ENCODE measurements around the gene FAM131B.

FAM131B gene

DNA sequence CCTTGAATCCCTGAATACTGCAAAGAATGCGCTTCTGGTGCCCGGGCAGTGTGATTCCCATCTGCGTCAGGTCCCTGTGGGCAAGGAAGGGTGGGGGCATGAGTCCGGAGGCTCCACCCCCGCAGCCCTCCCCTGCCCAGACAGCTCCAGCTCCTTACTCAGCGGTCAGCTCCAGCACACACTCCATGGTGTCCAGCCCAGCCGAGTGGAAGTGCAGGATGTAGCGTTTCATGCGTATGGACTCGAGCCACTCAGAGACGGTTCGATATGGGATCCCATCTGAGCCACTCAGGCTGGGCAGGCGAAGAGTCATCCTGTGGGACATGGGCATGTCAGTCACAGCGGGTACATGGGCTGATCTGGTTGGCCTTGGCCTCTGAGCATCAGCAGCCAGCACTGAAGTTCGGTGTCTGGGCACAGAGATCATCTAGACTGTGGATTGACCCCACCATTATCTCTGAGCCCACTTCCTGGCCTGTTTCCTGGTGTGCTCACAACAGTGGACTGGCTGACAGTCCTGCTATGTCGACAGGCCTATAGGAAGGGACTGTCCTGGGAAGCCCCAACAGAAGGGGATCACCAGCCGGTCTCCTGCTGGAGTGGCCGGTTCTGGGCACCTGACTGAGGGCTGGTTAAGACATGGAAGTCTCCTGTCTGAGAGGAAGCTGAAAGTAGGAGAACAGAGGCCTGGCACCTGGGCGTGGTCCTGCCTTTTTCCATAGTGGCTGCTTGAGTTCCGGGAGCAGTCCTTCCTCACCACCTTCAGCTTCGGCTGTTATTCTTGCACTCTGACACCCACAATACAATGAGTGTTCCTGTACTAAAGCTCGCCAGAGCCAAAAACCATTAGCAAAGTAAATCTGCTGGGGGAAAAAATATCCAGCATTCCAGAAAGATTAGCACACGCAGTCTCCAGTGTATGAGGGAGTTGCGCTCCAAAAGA lies 29.2 kb upstream of the FAM131B start:
- no peak for DNase-seq
- Histone ChIP-seq H4K20me1 (ENCODE audit: insufficient read depth, low read length) (no peaks in the 10 kb centered on the region), H3K9me2 (replicated peaks; ENCODE audit: insufficient read depth, low read length) (no peaks in the 10 kb centered on the region), H2AFZ (ENCODE audit: low read length) (no peak overlapping the region), H3K9ac (ENCODE audit: low read length) (no peak overlapping the region), H3K4me1 (ENCODE audit: low read length) (no peaks in the 10 kb centered on the region), H3K27ac (ENCODE audit: low read length) (no peak overlapping the region), H3K79me2 (ENCODE audit: low read length) (no peaks in the 10 kb centered on the region), H3K36me3 (replicated peaks; ENCODE audit: insufficient read depth, low read length) (no peaks in the 10 kb centered on the region), H3F3A (ENCODE audit: insufficient read depth, low read length) (no peaks in the 10 kb centered on the region), H3K4me3 (ENCODE audit: low read length) (no peak overlapping the region), H3K27me3 (replicated peaks; ENCODE audit: insufficient read depth, low read length) (no peaks in the 10 kb centered on the region), H3K9me3 (replicated peaks; ENCODE audit: insufficient read depth, low read length) (no peaks in the 10 kb centered on the region), H3K4me2 (ENCODE audit: low read depth, low read length) (no peak overlapping the region)
- TF ChIP-seq EZH2 (optimal IDR thresholded peaks at IDR 0.05; ENCODE audit: low read depth, low read length) (no peak), EZH2phosphoT487 (IDR thresholded peaks at IDR 0.05; ENCODE audit: low read length) (no peak)
- TF ChIP-seq, protein P1, sequence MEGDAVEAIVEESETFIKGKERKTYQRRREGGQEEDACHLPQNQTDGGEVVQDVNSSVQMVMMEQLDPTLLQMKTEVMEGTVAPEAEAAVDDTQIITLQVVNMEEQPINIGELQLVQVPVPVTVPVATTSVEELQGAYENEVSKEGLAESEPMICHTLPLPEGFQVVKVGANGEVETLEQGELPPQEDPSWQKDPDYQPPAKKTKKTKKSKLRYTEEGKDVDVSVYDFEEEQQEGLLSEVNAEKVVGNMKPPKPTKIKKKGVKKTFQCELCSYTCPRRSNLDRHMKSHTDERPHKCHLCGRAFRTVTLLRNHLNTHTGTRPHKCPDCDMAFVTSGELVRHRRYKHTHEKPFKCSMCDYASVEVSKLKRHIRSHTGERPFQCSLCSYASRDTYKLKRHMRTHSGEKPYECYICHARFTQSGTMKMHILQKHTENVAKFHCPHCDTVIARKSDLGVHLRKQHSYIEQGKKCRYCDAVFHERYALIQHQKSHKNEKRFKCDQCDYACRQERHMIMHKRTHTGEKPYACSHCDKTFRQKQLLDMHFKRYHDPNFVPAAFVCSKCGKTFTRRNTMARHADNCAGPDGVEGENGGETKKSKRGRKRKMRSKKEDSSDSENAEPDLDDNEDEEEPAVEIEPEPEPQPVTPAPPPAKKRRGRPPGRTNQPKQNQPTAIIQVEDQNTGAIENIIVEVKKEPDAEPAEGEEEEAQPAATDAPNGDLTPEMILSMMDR (IDR thresholded peaks at IDR 0.05; ENCODE audit: low read length) = no peak

DNA sequence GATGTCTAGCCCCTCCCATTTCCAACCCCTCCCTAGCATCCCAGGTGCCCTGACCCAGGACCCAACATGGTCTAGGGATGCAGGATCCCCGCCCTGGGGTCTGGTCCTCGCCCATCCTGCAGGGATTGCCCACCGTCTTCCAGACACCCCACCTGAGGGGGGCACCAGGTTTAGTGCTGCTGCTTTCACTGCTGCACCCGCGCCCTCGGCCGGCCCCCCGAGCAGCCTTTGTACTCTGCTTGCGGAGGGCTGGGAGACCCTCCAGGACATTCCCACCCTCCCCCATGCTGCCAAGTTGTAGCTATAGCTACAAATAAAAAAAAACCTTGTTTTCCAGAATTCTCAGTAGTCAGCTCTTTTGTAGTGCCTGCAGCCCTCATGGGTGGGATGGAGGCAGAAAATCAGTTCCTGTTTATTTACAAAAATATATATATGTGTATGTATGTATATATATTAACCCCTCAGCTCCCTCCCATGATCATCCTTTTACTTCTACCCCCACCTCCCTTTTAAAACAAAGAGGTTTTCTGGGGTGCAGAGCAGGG lies 28.3 kb upstream of the FAM131B start:
- no peaks in the 10 kb centered on the region for H3K27me3 ChIP-seq (replicated peaks; ENCODE audit: insufficient read depth, low read length)
- no peak overlapping the region for H2AFZ ChIP-seq (ENCODE audit: low read length)
- H3K4me3 ChIP-seq (ENCODE audit: low read length) = no peak overlapping the region
- H3K36me3 ChIP-seq (replicated peaks; ENCODE audit: insufficient read depth, low read length) = no peaks in the 10 kb centered on the region
- no peaks in the 10 kb centered on the region for H4K20me1 ChIP-seq (ENCODE audit: insufficient read depth, low read length)
- TF ChIP-seq EZH2phosphoT487 (IDR thresholded peaks at IDR 0.05; ENCODE audit: low read length) (no peak), EZH2 (optimal IDR thresholded peaks at IDR 0.05; ENCODE audit: low read depth, low read length) (no peak)
- TF ChIP-seq, protein P1 (IDR thresholded peaks at IDR 0.05; ENCODE audit: low read length) = no peak
- no peaks in the 10 kb centered on the region for H3K79me2 ChIP-seq (ENCODE audit: low read length)
- no peaks in the 10 kb centered on the region for H3K9me3 ChIP-seq (replicated peaks; ENCODE audit: insufficient read depth, low read length)
- H3K27ac ChIP-seq (ENCODE audit: low read length) = no peak overlapping the region
- H3K4me2 ChIP-seq (ENCODE audit: low read depth, low read length) = no peak overlapping the region
- no peaks in the 10 kb centered on the region for H3K9me2 ChIP-seq (replicated peaks; ENCODE audit: insufficient read depth, low read length)
- no peaks in the 10 kb centered on the region for H3K4me1 ChIP-seq (ENCODE audit: low read length)
- DNase-seq = no peak
- H3K9ac ChIP-seq (ENCODE audit: low read length) = no peak overlapping the region
- H3F3A ChIP-seq (ENCODE audit: insufficient read depth, low read length) = no peaks in the 10 kb centered on the region

DNA sequence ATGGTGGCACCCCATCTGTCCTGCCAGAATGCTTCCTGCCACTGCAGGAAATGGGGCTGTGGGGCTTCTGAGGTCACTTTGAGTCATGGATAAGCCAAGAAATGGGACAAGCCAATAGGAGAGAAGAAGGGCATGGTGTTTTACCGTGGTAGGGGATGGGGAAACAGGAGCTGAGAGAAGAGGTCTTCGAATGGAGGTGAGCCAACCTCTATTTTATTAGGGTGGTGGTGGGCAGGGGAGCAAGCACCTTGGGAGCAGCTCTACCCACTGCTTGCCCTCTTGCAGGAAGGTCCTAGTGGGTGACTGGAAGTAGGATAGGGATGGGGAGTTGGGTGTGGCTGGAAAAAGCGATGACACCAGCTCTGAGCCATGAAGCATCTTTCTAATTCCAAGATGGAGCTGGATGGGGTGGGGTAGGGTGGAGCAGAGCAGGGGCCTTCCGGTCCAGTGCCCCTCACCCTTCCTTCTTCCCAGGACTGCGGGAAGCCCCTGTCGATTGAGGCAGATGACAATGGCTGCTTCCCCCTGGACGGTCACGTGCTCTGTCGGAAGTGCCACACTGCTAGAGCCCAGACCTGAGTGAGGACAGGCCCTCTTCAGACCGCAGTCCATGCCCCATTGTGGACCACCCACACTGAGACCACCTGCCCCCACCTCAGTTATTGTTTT lies 27.7 kb upstream of the FAM131B start:
- H3K27me3 ChIP-seq (replicated peaks; ENCODE audit: insufficient read depth, low read length) = no peaks in the 10 kb centered on the region
- H3K9me3 ChIP-seq (replicated peaks; ENCODE audit: insufficient read depth, low read length) = no peaks in the 10 kb centered on the region
- H2AFZ ChIP-seq (ENCODE audit: low read length) = no peak overlapping the region
- H3F3A ChIP-seq (ENCODE audit: insufficient read depth, low read length) = no peaks in the 10 kb centered on the region
- no peaks in the 10 kb centered on the region for H3K36me3 ChIP-seq (replicated peaks; ENCODE audit: insufficient read depth, low read length)
- no peaks in the 10 kb centered on the region for H3K4me1 ChIP-seq (ENCODE audit: low read length)
- H3K9ac ChIP-seq (ENCODE audit: low read length) = no peak overlapping the region
- H3K4me2 ChIP-seq (ENCODE audit: low read depth, low read length) = no peak overlapping the region
- H3K4me3 ChIP-seq (ENCODE audit: low read length) = no peak overlapping the region
- no peaks in the 10 kb centered on the region for H4K20me1 ChIP-seq (ENCODE audit: insufficient read depth, low read length)
- no peak overlapping the region for H3K27ac ChIP-seq (ENCODE audit: low read length)
- DNase-seq = no peak
- no peaks in the 10 kb centered on the region for H3K9me2 ChIP-seq (replicated peaks; ENCODE audit: insufficient read depth, low read length)
- H3K79me2 ChIP-seq (ENCODE audit: low read length) = no peaks in the 10 kb centered on the region
- TF ChIP-seq EZH2 (optimal IDR thresholded peaks at IDR 0.05; ENCODE audit: low read depth, low read length) (no peak), EZH2phosphoT487 (IDR thresholded peaks at IDR 0.05; ENCODE audit: low read length) (no peak)
- TF ChIP-seq, protein P1 (IDR thresholded peaks at IDR 0.05; ENCODE audit: low read length) = no peak

Data from MM.1S (cell line).